Activated CD4-positive, alpha-beta T cell treated with anti-CD3 and anti-CD28 coated beads, Interleukin-2, Interleukin-4, amounts not matched to agents 100 ng/mL and 50 ng/mL, durations not matched to agents 16 hours and 8 hours (primary cell): ENCODE data around the gene RAPGEF3.

Source experiments
- DNase-seq: peaks from one replicate; pipeline ENCODE4 v3.0.0-alpha.2; 2020; ENCODE audit warnings: low spot score

The RAPGEF3 gene

GRCh38 chr12:47686645-47687240 is 71.9 kb downstream of the RAPGEF3 start:
- DNase-seq = no peak
